Stimulated activated CD4-positive, alpha-beta T cell treated with anti-CD3 and anti-CD28 coated beads, TNF-alpha, amount 100 ng/mL, for 48 hours (primary cell): ENCODE measurements around the gene SPPL2B.

Experiments used
- DNase-seq, 3 donors: peaks; one replicate each; pipeline ENCODE4 v3.0.0-alpha.2; 2020; ENCODE audit warnings: low read depth in 3 of 3

SPPL2B gene

DNA sequence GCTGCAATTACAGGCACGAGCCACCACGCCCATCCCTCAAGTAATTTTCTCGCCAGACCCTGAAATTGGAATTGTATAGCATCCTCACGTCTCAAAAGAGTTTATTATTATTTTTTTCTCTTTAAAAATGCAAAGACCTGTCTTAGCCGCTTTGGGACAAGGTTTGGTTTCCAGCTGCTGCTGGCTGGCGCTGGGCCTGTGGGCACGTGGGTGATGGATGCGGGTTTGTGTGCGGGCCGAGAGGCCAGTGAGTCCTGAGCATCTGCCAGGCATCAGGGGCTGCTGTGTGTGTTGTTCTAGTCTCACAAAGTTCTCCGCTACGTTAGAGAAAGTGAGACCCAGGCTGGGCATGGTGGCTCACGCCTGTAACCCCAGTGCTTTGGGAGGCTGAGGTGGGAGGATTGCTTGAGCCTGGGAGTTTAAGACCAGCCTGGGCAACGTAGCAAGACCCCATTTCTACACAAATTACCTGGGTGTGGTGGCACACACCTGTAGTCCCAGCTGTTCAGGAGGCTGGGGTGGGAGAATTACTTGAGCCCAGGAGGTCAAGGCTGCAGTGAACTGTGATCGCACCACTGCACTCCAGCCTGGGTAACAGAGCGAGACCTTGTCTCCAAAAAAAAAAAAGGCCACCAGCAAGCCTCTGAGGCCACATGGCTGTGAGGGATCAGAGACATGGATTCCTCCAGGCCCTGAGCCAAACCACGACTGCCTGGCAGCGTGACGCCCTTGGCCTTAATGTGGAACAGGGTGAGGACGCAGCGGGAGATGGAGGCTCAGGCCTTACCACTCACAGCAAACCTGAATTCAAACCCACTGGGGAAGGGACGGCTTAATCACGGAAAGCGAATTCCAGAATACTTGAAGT, 26.9 kb downstream of the SPPL2B start:
- no peak for DNase-seq

DNA sequence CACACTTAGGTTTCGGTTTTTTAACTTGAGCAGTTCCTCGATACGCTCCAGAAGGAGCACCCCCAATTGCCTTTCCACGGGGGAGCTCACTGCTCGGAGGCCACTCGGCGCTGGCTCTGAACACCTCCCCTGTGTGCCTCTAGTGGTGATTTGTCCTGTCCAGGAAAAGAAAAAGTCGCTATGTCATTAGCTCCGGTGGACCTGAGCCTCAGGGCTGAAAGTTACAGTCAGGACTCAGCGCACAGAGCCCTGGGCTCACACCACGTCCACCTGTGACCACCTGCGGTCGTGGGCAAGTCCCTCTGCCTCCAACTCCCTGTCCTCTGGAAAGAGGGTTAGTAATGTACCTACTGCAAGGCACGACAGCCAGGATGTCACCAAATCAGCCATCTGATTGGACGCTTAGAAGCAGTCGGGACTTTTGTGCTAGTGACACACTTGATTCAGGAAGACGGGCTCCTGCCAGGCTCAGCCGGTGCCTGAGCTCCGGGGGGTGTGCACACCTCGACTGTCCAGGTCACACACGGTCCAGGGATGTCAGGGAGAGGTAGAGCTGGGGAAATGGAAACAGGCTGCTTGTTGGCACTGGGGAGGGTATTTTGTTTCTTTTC, 27.7 kb downstream of the SPPL2B start:
- DNase-seq: no peak

DNA sequence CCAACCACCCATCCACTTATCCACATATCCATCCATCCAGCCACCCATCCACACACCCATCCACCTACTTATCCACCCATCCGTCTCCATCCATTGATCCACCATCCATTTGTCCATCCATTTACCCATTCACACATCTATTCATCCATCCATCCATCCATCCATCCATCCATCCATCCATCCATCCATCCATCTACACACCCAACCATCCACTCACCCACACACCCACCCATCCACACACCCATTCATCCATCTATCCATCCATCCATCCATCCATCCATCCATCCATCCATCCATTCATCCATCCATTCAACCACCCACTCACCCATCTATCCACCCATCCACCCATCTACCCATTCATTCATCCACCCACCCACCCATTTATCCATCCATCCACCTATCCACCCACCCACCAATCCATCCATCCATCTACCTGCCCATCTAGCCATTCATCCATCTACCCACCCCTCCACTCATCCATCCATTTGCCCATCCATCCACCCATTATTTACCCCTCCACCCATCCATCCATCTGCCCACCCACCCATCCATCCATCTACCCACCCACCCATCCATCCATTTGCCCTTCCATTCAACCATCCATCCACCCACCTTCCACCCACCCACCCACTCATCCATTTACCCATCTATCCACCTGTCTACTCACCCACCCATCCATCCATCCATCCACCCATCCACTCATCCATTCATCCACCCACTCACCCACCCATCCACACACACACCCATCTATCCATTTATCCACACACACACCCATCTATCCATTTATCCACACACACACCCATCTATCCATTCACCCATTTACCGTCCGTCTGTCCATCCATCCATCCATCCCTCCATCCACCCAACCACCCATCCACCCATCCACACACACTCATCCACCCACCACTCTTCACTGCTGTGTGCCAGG, 29.1 kb downstream of the SPPL2B start:
- no peak for DNase-seq

DNA sequence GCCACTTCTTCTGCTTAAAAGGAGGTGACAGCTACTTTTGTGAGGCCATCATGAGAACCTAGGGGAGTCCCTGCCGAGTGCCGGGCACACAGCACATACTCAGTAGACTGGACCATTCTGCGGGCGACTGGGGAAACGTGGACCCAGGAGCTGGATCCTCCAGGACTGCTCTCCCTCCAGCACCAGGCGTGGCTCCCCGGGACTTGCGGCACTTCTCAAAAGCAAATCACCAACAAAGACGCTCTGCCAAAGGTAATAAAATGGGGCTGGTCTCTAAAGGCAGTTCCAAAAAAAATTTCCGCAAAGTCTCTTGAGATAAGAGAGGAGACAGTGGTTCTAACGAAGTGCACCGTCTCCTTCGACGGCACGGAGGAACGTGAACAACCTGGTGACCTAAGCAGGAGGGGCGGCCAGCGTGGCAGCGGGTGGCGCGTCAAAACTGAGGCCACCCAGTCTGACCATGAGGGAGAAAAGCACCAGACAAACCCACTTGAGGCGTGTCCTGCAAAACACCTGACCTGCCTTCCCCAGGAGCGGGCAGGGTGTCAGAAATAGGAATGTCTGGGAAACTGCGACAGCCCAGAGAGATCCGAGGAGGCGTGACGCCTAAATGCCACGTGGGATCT, 30.2 kb downstream of the SPPL2B start:
- DNase-seq: no peak

DNA sequence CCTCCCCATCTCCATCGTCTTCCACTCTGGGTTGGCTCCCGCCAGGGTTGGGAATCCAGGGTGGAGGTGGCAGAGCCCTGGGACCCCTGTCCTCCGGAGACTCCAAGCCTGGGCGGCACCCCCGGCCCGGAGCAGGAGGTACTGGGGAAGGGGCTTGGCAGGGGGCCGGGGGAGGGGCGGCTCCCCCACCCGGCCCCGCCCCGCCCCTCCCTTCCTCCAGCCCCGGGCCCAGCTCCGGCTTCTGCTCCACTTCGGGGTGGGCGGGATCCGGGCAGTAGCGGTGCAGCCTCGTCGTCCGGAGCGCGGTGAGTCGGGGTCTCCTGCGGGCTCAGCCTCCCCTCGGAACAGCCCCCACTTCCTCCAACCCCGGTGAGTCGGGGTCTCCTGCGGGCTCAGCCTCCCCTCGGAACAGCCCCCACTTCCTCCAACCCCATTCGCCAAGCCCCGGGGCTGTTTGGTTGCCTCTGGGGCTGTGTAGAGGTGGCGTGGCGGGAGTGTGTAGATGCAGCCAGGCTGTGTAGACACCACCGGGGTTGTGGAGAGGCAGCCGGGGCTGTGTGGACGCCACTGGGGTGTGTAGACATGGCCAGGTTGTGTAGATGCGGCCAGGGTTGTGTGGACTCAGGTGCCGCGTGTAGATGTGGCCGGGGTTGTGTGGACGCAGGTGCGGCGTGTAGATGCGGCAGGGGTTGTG, 31.7 kb downstream of the SPPL2B start, which contains the start of gene TMPRSS9:
TSS of gene TMPRSS9 (plus strand) at position 274 of the 694 bp plus-strand sequence. CDS start 29,521 bp downstream, outside the sequence.
- DNase-seq: no peak

DNA sequence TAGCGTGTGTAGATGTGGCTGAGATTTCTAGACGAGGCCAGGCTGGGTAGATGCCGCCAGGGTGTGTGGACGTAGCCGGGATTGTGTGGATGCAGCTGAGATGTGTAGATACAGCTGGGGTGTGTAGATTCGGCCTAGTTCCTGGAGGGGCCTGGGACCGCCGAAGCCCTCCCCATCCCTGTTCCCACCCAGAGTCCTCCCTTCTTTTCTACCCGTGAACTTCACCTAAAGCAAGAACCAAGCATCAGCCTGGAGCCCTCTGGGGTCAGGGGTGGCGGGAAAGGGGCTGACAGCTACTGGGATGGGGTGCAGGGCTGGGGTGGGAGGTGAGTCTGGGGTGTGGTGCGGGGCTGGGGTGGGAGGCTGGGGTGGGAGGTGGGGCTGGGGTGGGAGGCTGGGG, 32.3 kb downstream of the SPPL2B start:
- no peak for DNase-seq

DNA sequence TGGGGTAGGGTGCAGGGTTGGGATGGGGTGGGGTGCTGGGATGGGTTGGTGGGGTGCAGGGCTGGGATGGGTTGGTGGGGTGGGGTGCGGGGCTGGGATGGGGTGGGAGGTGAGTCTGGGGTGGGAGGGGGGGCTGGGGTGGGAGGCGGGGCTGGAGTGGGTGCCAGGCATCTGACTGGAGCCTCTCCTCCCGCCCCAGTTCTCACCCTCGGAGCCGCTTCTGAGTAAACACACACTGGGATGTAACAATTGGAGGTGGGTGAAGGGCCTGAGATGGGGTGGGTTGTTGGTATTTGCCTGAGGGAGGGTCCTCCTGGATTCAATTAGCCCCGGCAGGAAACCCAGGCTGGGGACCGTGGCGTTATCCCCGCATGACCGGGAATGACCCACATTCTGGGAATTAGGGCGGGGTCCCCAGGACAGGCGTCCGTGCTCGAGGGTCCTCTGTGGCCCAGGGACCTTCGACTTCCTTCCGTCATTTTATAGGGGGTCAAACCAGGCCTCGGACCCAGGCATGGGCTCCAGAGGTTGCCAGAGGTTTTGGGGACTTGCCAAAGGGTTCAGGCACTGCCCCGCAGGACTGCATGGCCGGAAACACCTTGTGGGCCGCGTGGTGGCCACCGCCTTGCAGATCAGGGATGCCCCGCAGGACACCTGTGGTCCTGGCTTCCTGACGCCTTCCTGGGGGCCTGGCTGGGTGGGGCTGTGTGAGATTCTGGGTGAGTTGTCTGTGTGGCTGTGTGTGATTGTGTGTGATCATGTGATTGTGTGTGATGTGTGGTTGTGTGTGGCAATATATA, 33.0 kb downstream of the SPPL2B start:
- no peak for DNase-seq

DNA sequence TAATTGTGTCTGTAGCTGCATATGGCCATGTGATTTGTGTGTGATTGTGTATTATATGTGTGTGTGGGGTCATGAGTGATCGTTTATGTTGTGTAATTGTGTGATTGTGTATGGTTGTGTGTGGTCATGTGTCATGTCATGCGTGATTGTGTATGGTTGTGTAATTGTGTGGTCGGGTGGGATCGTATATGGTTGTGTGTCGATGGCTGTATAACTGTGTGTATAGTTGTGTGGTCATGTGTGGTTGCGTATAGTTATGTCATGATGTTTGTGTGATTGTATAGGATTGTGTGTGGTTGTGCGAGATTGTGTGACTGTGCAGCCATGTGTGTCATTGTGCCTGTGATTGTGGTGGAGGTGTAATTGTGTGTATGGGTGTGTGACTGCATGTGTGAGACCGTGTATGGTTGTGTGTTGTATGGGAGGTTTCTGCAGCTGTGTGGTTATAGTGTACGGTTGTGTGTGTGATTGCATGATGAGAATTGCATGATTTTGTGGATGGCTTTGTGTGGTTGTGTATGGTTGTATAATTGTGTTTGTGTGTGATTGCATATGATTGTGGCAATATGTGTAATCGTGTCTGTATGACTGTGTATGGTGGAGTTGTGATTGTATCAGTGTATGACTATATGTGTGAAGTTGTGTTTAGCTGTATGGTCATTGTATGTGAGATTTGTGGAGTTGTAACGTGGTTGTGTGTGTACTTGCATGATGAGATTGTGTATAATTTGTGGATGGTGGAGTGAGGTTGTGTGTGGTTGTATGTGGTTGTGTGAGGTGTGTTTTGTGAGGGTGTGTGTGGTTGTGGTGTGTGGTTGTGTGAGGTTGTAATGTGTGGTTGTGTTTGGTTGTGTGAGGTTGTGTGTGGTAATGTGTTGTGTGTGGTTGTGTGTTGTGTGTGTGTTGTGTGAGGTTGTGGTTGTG, 33.8 kb downstream of the SPPL2B start:
- no peak for DNase-seq

DNA sequence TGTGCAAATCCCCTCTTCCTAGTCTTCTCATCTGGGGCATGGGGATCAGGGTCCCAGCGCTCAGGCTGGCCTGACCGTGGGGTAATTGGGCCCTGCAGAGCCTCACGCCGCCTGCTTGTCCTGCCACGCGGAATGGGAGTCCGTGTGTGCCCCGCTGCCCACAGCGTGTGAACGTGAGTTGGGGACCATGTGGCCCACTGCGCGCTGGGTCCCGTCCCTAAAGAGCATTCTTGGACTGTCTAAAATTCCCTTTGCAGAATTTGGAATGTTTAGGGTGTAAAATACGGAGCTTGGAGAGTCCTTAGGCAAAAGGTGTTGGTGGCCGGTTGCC, 34.5 kb downstream of the SPPL2B start:
- DNase-seq: no peak

DNA sequence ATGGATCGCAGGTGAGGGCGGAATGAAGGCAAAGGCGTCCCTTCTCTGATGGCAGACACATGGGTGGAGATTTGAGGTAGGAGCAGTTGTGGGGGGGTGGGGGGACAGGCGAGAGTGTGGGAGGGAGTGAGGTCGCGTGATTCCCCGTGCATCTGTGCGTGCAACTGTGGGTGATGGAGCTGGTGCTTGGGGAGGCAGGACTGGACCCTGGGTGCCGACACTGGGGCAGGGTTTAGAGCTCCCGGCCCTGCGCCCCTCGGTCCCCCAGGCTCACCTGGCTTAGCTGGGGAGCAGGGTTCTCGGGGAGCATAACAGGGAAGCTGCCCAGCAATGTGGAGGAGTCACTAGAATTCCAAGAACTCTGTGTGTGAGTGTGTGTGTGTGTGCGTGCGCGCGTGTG, 34.9 kb downstream of the SPPL2B start:
- DNase-seq: no peak

DNA sequence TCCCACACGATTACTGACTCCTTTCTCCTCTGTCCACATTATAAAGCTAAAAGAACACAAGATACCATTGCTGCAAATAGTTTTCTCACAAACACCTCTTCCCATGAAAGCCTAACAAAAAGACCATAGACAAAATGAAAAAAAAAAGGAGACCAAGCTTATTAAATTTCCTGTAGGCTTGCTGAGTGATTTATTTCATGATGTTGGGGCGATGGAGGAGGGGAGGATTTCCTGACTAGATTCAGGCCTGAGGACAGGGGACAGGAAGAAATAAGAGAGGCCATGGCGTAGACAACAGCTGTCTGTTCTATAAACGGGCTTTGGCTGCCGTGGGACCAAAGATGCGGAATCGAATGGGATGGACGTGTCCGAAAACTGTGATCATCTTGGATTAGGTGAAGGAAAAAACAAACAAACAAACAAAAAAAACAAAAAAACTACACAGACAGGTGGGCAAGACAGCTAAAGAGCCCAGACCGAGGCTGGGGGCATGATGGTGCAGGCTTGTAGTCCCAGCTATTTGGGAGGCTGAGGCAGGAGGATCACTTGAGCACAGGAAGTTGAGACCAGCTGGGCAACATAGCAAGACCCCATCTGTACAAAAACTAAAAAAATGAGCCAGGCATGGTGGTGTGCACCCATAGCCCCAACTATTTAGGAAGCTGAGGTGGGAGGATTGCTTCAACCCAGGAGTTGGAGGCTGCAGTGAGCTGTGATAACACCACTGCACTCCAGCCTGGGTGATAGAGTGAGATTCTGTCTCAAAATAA, 36.9 kb downstream of the SPPL2B start:
- no peak for DNase-seq

DNA sequence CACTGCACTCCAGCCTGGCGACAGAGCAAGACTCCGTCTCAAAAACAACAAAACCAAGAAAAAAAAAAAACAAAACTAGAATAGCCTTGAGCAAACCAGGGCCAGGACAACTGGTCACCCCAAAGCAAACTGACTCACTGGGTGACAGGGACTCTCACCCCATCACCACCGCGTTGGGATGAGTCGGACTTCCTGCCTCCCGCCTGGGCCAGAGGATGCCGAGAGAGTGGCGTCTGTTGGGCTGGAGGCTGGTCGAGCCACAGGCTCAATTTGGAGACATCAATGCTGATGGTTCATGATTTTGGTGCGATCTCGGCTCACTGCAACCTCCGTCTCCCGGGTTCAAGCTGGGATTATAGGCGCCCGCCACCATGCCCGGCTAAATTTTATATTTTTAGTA, 43.2 kb downstream of the SPPL2B start:
- DNase-seq: no peak

DNA sequence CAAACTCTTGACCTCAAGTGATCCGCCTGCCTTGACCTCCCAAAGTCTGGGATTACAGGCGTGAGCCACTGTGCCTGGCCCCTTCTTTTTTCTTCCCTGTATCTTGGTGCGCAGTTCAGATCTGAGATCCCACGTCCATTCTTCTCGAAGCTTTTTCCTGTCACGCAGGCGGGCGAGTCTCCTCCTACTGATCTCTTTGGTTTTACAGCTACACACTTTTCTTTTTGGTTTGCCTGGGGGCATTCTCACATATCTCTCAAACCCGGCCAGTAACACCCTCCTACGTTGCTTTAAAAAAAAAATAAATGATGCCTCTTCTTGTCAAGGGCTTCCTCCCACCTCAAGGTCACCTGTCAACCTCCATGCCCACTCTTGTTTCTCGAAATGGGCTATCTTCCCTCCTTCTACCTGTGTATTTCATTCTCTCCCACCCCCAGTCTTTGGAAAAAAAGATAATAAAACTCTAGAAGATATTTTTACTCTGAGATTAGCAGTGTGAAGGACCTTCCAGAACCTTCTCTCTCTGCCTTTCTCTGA, 43.7 kb downstream of the SPPL2B start:
- no peak for DNase-seq

DNA sequence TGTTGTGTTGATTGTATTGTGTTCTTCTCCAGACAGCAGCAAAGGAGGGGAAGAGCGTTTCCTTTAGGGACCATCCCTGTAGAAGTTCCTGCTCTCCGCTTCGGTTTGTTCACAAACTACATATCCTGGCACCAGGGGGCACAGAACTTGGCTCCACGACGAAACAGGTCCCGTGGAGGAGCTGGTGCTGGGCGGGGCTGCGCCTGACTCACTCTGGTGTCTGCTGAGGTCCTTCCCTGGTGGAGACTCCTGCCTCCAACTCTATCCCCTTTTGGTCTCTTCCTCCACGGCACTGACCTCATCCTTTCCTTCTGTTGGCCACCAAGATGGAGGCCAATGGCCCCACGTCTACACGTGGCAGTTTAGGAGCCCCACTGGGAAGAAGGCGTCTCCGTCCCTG, 46.3 kb downstream of the SPPL2B start:
- no peak for DNase-seq

DNA sequence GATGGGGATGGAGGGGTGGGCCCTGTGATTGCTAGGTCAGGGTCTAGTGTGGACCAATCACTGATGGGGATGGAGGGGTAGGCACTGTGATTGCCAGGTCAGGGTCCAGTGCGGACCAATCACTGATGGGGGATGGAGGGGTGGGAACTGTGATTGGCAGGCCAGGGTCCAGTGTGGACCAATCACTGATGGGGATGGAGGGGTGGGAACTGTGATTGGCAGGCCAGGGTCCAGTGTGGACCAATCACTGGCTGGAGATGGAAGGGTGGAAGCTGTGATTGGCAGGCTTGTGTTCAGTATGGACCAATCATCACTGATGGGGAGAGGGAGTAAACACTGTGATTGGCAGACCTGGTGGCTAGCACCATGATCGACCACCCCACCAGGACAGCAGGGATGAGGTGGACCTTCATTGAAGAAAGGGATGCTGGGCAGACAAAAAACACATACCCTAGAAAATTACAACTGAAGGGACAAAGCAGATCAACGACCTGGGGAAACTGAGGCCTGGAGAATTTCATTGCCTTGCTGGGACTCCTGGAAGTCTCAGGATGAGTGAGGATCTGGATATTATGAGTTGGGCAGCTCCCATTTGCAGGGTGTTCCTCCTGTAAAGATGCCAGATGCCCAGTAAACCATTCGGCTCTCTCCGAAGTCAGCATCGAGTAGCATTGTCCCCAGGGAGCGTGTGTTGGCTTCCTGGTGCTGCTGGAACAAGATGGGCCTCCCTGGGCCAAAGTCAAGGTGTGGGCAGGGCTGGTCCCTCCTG, 47.1 kb downstream of the SPPL2B start:
- DNase-seq: no peak

DNA sequence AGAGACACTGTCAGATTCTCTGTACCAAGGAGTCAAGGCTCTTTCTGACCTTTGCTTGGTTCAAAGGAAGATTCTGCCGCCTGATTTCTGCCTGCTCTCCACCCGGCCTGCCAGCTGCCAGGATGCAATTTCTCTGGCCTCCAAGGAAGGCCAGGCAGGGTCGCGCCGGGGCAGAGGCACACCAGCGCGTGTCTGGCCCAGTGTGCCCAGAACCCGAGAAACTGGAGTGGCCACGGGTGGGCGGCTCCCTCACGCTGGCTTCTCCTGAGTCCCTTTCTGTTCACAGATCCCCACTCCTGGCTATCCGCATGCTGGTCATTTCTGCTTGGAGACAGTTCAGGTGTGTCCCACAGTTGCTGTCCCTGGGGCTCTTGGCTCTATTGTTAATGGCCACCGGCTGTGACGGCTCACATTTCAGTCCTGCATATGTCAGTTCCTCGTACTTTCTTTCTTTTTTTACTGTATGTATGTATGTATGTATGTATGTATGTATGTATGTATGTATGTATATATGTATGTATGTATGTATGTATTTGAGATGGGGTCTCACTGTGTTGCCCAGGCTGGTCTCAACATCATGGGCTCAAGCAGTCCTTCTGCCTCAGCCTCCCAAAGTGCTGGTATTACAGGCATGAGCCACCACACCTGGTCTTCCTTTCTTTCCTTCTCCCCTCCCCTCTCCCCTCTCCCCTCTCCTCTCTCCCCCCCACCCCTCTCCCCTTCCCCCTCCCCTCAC, 48.5 kb downstream of the SPPL2B start:
- DNase-seq: no peak

DNA sequence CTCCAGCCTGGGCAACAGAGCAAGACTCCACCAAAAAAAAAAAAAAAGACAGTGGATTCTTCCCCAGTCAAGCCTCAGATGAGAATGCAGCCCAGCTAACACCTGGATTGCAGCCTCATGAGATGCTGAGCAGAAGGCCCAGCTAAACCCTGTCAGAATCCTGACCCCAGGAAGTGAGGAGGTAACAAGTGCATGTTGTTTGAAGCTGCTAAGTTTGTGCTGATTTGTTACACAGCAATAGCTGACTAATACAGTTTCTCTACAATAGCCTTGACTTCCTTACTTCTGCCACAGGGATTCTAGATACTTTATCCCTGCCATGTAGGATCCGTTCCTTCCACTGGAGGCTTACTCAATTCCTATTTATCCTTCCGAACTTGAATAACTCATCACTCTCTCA, 52.1 kb downstream of the SPPL2B start:
- DNase-seq: no peak
